PC-9 (cell line): Measurements from ENCODE around the gene TOMM34.

ENCODE experiments used
- EZH2 ChIP-seq: fragments of 200-600 bp; sonication (generic); IDR thresholded peaks from 2 replicates; pipeline ENCODE4 v1.8.0; 2017; ENCODE audit warnings: antibody characterized with exemption, low read depth
- TF ChIP-seq, protein P1 (sequence below): fragments of 200-600 bp; sonication (generic); conservative IDR thresholded peaks from 2 replicates; pipeline ENCODE4 v1.6.1; 2017; ENCODE audit warnings: mixed run types, antibody characterized with exemption, mild to moderate bottlenecking, moderate library complexity

DNA sequence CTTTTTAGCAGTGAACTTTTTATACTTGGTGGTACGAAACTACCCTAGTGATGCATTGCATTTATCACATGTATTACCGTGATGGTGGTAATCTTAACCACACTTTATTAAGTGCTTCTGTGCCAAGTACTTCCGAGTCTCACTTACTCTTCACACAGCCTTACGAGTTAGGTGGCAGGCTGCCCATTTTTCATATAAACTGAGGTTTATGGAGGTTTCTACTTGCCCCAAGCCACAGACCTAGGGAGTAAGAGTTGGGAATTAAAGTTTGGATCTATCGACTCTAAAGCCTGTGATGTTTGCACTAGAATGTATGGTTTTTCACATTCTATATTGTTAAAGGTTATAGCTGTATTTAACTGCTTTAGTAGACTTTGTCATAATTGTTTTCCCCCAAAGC lies 55.8 kb downstream of the TOMM34 start:
- TF ChIP-seq, protein P1, sequence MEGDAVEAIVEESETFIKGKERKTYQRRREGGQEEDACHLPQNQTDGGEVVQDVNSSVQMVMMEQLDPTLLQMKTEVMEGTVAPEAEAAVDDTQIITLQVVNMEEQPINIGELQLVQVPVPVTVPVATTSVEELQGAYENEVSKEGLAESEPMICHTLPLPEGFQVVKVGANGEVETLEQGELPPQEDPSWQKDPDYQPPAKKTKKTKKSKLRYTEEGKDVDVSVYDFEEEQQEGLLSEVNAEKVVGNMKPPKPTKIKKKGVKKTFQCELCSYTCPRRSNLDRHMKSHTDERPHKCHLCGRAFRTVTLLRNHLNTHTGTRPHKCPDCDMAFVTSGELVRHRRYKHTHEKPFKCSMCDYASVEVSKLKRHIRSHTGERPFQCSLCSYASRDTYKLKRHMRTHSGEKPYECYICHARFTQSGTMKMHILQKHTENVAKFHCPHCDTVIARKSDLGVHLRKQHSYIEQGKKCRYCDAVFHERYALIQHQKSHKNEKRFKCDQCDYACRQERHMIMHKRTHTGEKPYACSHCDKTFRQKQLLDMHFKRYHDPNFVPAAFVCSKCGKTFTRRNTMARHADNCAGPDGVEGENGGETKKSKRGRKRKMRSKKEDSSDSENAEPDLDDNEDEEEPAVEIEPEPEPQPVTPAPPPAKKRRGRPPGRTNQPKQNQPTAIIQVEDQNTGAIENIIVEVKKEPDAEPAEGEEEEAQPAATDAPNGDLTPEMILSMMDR: no peak
- no peak for TF ChIP-seq EZH2
